WTC11 (cell line): ENCODE measurements around the gene TNPO1. TPM values are rescaled to one million over a fixed set of nuclear protein-coding genes. Genes with fewer than 3 reads are reported as not detected.
A peak's percentile ranks its signal among the peaks of the same experiment; 100 is the strongest.

Experiments
- EMX1 ChIP-seq: fragments of 250-450 bp; sonication (Bioruptor Pico); IDR thresholded peaks from 2 replicates; pipeline ENCODE4 v1.8.0; 2021; ENCODE audit warnings: mild to moderate bottlenecking
- FOXJ3 ChIP-seq: sonication (generic); formaldehyde crosslinking; IDR thresholded peaks from 2 replicates; pipeline ENCODE4 v1.9.0; 2021; ENCODE audit warnings: missing genetic modification reagents, mild to moderate bottlenecking, borderline replicate concordance
- GABPB1 ChIP-seq: sonication (generic); formaldehyde crosslinking; IDR thresholded peaks from 2 replicates; pipeline ENCODE4 v1.8.1; 2023; ENCODE audit warnings: mild to moderate bottlenecking, missing genetic modification reagents
- GRHL2 ChIP-seq: fragments of 250-450 bp; sonication (Bioruptor Pico); IDR thresholded peaks from 2 replicates; pipeline ENCODE4 v1.8.0; 2022; ENCODE audit warnings: mild to moderate bottlenecking, moderate library complexity; ENCODE audit not compliant: insufficient replicate concordance, severe bottlenecking
- NFATC4 ChIP-seq: fragments of 250-450 bp; sonication (Bioruptor Pico); IDR thresholded peaks from 2 replicates; pipeline ENCODE4 v1.9.0; 2021; ENCODE audit warnings: mild to moderate bottlenecking
- NFYB ChIP-seq: sonication (generic); formaldehyde crosslinking; conservative IDR thresholded peaks from 2 replicates; pipeline ENCODE4 v1.8.0; 2022; ENCODE audit warnings: low read depth, missing genetic modification reagents
- SOX15 ChIP-seq: fragments of 250-450 bp; sonication (Bioruptor Pico); IDR thresholded peaks from 2 replicates; pipeline ENCODE4 v1.9.0; 2021; ENCODE audit warnings: mild to moderate bottlenecking
- TEAD4 ChIP-seq: sonication (generic); formaldehyde crosslinking; IDR thresholded peaks from 2 replicates; pipeline ENCODE4 v1.8.0; 2022; ENCODE audit warnings: mild to moderate bottlenecking, missing genetic modification reagents
- TP53 ChIP-seq: sonication (generic); formaldehyde crosslinking; IDR thresholded peaks from 2 replicates; pipeline ENCODE4 v1.8.1; 2023; ENCODE audit warnings: mild to moderate bottlenecking, missing genetic modification reagents
- ZNF138 ChIP-seq: sonication (generic); formaldehyde crosslinking; conservative IDR thresholded peaks from 2 replicates; pipeline ENCODE4 v1.8.1; 2022; ENCODE audit warnings: mild to moderate bottlenecking, moderate library complexity, missing genetic modification reagents
- ZNF263 ChIP-seq: sonication (generic); formaldehyde crosslinking; IDR thresholded peaks from 2 replicates; pipeline ENCODE4 v1.8.1; 2022; ENCODE audit warnings: low read depth, mild to moderate bottlenecking, moderate library complexity, missing genetic modification reagents
- total RNA-seq: library from RNA; stranded (reverse); gene quantifications from 3 replicates; pipeline ENCODE4 v1.2.3, GENCODE V29; 2021
- TF ChIP-seq, protein P1 (sequence below): sonication (generic); formaldehyde crosslinking; IDR thresholded peaks from 2 replicates; pipeline ENCODE4 v1.8.1; 2022; ENCODE audit warnings: mild to moderate bottlenecking, missing genetic modification reagents, moderate library complexity, borderline replicate concordance
- TF ChIP-seq, protein P2 (sequence below): sonication (generic); formaldehyde crosslinking; IDR thresholded peaks from 2 replicates; pipeline ENCODE4 v1.8.0; 2022; ENCODE audit warnings: mild to moderate bottlenecking, missing genetic modification reagents
- TF ChIP-seq, protein P3 (sequence below): sonication (generic); formaldehyde crosslinking; IDR thresholded peaks from 2 replicates; pipeline ENCODE4 v1.8.1; 2022; ENCODE audit warnings: mild to moderate bottlenecking, moderate library complexity, missing genetic modification reagents
- TF ChIP-seq, protein P4 (sequence below): sonication (generic); formaldehyde crosslinking; IDR thresholded peaks from 2 replicates; pipeline ENCODE4 v1.8.1; 2022; ENCODE audit warnings: low read depth, mild to moderate bottlenecking, moderate library complexity, missing genetic modification reagents, borderline replicate concordance
- TF ChIP-seq, protein P5 (sequence below): sonication (generic); formaldehyde crosslinking; IDR thresholded peaks from 2 replicates; pipeline ENCODE4 v1.8.1; 2022; ENCODE audit warnings: low read depth, missing genetic modification reagents, borderline replicate concordance
- TF ChIP-seq, protein P6 (sequence below): sonication (generic); formaldehyde crosslinking; conservative IDR thresholded peaks from 2 replicates; pipeline ENCODE4 v1.8.1; 2023; ENCODE audit warnings: mild to moderate bottlenecking, low read depth, missing genetic modification reagents, moderate library complexity
- TF ChIP-seq, protein P7 (sequence below): sonication (generic); formaldehyde crosslinking; IDR thresholded peaks from 2 replicates; pipeline ENCODE4 v1.8.0; 2023; ENCODE audit warnings: mild to moderate bottlenecking, missing genetic modification reagents
- TF ChIP-seq, protein P8 (sequence below): fragments of 200-600 bp; IDR thresholded peaks from 2 replicates; pipeline ENCODE4 v1.8.0; 2022; ENCODE audit warnings: antibody characterized with exemption
- TF ChIP-seq, protein P9 (sequence below): sonication (generic); formaldehyde crosslinking; IDR thresholded peaks from 2 replicates; pipeline ENCODE4 v1.8.0; 2022; ENCODE audit warnings: missing genetic modification reagents

TNPO1 gene
- total RNA-seq, 1 experiment from 2014 or later = 150 TPM

DNA sequence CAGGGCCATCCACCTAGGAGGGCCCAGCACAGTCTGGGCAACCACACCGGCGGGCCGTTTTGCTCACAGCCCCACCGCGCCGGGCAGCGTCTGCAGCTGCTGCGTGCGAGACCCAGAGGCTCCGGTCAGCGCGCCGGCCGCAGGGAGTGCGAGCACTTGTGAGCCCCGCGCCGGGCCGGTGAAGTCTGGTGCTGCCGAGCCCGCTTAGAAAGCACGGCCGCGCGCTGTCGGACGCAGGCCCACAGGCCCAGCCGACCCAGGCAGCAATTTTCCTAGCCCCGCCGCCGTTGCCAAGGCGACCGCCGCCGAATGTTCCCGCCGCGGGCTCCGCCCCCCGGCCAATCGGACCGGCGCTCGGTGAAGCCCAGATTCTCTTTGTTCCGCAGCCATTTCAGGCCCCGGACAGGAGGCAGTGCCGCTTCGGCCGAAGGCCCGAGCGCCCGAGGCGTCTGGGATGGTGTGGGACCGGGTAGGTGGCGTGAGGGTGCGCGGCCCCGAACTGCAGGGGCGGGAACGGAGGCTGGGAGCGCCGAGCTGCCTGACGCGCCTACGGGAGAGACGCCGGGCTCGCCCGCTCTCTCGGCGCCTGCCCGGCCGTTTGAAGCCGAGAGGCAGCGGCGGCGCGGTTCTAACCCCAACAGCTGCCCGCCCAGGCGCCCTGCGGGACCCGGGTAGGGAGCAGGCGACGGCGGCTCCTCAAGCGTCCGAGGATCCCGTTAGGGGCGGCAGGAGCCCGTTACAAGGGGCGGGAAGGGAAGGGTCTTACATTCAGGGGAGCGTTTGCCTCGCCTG lies at the start of gene TNPO1 (continued):
- TF ChIP-seq, protein P1, sequence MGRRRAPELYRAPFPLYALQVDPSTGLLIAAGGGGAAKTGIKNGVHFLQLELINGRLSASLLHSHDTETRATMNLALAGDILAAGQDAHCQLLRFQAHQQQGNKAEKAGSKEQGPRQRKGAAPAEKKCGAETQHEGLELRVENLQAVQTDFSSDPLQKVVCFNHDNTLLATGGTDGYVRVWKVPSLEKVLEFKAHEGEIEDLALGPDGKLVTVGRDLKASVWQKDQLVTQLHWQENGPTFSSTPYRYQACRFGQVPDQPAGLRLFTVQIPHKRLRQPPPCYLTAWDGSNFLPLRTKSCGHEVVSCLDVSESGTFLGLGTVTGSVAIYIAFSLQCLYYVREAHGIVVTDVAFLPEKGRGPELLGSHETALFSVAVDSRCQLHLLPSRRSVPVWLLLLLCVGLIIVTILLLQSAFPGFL = no peak
- TF ChIP-seq GRHL2 (CRISPR knock-in tag) = no peak
- TF ChIP-seq, protein P2, sequence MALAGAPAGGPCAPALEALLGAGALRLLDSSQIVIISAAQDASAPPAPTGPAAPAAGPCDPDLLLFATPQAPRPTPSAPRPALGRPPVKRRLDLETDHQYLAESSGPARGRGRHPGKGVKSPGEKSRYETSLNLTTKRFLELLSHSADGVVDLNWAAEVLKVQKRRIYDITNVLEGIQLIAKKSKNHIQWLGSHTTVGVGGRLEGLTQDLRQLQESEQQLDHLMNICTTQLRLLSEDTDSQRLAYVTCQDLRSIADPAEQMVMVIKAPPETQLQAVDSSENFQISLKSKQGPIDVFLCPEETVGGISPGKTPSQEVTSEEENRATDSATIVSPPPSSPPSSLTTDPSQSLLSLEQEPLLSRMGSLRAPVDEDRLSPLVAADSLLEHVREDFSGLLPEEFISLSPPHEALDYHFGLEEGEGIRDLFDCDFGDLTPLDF (CRISPR knock-in tag) = no peak; the same call in 1 of the 2 replicates
- no peak for TF ChIP-seq NFYB (CRISPR knock-in tag)
- TF ChIP-seq TEAD4 = no peak
- TF ChIP-seq ZNF138 (CRISPR knock-in tag) = no peak
- TF ChIP-seq, protein P3, sequence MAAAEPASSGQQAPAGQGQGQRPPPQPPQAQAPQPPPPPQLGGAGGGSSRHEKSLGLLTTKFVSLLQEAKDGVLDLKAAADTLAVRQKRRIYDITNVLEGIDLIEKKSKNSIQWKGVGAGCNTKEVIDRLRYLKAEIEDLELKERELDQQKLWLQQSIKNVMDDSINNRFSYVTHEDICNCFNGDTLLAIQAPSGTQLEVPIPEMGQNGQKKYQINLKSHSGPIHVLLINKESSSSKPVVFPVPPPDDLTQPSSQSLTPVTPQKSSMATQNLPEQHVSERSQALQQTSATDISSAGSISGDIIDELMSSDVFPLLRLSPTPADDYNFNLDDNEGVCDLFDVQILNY (CRISPR knock-in tag) = peak; percentile 96
- no peak for TF ChIP-seq FOXJ3 (CRISPR knock-in tag)
- TF ChIP-seq, protein P4, sequence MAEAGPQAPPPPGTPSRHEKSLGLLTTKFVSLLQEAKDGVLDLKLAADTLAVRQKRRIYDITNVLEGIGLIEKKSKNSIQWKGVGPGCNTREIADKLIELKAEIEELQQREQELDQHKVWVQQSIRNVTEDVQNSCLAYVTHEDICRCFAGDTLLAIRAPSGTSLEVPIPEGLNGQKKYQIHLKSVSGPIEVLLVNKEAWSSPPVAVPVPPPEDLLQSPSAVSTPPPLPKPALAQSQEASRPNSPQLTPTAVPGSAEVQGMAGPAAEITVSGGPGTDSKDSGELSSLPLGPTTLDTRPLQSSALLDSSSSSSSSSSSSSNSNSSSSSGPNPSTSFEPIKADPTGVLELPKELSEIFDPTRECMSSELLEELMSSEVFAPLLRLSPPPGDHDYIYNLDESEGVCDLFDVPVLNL (CRISPR knock-in tag) = no peak; the same call in 1 of the 2 replicates
- TF ChIP-seq, protein P5, sequence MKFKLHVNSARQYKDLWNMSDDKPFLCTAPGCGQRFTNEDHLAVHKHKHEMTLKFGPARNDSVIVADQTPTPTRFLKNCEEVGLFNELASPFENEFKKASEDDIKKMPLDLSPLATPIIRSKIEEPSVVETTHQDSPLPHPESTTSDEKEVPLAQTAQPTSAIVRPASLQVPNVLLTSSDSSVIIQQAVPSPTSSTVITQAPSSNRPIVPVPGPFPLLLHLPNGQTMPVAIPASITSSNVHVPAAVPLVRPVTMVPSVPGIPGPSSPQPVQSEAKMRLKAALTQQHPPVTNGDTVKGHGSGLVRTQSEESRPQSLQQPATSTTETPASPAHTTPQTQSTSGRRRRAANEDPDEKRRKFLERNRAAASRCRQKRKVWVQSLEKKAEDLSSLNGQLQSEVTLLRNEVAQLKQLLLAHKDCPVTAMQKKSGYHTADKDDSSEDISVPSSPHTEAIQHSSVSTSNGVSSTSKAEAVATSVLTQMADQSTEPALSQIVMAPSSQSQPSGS (CRISPR knock-in tag) = no peak
- TF ChIP-seq, protein P6, sequence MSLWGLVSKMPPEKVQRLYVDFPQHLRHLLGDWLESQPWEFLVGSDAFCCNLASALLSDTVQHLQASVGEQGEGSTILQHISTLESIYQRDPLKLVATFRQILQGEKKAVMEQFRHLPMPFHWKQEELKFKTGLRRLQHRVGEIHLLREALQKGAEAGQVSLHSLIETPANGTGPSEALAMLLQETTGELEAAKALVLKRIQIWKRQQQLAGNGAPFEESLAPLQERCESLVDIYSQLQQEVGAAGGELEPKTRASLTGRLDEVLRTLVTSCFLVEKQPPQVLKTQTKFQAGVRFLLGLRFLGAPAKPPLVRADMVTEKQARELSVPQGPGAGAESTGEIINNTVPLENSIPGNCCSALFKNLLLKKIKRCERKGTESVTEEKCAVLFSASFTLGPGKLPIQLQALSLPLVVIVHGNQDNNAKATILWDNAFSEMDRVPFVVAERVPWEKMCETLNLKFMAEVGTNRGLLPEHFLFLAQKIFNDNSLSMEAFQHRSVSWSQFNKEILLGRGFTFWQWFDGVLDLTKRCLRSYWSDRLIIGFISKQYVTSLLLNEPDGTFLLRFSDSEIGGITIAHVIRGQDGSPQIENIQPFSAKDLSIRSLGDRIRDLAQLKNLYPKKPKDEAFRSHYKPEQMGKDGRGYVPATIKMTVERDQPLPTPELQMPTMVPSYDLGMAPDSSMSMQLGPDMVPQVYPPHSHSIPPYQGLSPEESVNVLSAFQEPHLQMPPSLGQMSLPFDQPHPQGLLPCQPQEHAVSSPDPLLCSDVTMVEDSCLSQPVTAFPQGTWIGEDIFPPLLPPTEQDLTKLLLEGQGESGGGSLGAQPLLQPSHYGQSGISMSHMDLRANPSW = no peak
- TF ChIP-seq GABPB1 (CRISPR knock-in tag) = peak; percentile 29; the same call in 1 of the 2 replicates
- TF ChIP-seq SOX15 = no peak
- TF ChIP-seq TP53 (CRISPR knock-in tag) = no peak
- TF ChIP-seq, protein P7, sequence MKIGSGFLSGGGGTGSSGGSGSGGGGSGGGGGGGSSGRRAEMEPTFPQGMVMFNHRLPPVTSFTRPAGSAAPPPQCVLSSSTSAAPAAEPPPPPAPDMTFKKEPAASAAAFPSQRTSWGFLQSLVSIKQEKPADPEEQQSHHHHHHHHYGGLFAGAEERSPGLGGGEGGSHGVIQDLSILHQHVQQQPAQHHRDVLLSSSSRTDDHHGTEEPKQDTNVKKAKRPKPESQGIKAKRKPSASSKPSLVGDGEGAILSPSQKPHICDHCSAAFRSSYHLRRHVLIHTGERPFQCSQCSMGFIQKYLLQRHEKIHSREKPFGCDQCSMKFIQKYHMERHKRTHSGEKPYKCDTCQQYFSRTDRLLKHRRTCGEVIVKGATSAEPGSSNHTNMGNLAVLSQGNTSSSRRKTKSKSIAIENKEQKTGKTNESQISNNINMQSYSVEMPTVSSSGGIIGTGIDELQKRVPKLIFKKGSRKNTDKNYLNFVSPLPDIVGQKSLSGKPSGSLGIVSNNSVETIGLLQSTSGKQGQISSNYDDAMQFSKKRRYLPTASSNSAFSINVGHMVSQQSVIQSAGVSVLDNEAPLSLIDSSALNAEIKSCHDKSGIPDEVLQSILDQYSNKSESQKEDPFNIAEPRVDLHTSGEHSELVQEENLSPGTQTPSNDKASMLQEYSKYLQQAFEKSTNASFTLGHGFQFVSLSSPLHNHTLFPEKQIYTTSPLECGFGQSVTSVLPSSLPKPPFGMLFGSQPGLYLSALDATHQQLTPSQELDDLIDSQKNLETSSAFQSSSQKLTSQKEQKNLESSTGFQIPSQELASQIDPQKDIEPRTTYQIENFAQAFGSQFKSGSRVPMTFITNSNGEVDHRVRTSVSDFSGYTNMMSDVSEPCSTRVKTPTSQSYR (CRISPR knock-in tag) = no peak
- TF ChIP-seq, protein P8, sequence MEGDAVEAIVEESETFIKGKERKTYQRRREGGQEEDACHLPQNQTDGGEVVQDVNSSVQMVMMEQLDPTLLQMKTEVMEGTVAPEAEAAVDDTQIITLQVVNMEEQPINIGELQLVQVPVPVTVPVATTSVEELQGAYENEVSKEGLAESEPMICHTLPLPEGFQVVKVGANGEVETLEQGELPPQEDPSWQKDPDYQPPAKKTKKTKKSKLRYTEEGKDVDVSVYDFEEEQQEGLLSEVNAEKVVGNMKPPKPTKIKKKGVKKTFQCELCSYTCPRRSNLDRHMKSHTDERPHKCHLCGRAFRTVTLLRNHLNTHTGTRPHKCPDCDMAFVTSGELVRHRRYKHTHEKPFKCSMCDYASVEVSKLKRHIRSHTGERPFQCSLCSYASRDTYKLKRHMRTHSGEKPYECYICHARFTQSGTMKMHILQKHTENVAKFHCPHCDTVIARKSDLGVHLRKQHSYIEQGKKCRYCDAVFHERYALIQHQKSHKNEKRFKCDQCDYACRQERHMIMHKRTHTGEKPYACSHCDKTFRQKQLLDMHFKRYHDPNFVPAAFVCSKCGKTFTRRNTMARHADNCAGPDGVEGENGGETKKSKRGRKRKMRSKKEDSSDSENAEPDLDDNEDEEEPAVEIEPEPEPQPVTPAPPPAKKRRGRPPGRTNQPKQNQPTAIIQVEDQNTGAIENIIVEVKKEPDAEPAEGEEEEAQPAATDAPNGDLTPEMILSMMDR = no peak
- TF ChIP-seq NFATC4 (CRISPR knock-in tag) = no peak
- TF ChIP-seq ZNF263 (CRISPR knock-in tag) = no peak
- no peak for TF ChIP-seq EMX1 (CRISPR knock-in tag)
- TF ChIP-seq, protein P9, sequence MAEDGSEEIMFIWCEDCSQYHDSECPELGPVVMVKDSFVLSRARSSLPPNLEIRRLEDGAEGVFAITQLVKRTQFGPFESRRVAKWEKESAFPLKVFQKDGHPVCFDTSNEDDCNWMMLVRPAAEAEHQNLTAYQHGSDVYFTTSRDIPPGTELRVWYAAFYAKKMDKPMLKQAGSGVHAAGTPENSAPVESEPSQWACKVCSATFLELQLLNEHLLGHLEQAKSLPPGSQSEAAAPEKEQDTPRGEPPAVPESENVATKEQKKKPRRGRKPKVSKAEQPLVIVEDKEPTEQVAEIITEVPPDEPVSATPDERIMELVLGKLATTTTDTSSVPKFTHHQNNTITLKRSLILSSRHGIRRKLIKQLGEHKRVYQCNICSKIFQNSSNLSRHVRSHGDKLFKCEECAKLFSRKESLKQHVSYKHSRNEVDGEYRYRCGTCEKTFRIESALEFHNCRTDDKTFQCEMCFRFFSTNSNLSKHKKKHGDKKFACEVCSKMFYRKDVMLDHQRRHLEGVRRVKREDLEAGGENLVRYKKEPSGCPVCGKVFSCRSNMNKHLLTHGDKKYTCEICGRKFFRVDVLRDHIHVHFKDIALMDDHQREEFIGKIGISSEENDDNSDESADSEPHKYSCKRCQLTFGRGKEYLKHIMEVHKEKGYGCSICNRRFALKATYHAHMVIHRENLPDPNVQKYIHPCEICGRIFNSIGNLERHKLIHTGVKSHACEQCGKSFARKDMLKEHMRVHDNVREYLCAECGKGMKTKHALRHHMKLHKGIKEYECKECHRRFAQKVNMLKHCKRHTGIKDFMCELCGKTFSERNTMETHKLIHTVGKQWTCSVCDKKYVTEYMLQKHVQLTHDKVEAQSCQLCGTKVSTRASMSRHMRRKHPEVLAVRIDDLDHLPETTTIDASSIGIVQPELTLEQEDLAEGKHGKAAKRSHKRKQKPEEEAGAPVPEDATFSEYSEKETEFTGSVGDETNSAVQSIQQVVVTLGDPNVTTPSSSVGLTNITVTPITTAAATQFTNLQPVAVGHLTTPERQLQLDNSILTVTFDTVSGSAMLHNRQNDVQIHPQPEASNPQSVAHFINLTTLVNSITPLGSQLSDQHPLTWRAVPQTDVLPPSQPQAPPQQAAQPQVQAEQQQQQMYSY = no peak
